ENCODE measurements around the gene OPN5. TPM values are rescaled to one million over a fixed set of nuclear protein-coding genes. Genes with fewer than 3 reads are reported as not detected.
A peak's percentile ranks its signal among the peaks of the same experiment; 100 is the strongest.

OPN5 gene
- total RNA-seq, 1 donor: under 0.01 TPM

- no peak for DNase-seq (ENCODE audit: low read depth)
- no peak for TF ChIP-seq CTCF (IDR thresholded peaks at IDR 0.05; ENCODE audit: insufficient read depth, low read length)
- H3K4me3 ChIP-seq (ENCODE audit: low read depth, low read length): no peak overlapping the region
Measured at GRCh38 chr6:47785182-47785581, 3.4 kb downstream of the OPN5 start.

- DNase-seq (ENCODE audit: low read depth): peak; percentile 70
- TF ChIP-seq CTCF (IDR thresholded peaks at IDR 0.05; ENCODE audit: insufficient read depth, low read length): peak; percentile 87
- peak overlapping the region; percentile 45 for H3K4me3 ChIP-seq (ENCODE audit: low read depth, low read length)
Measured at GRCh38 chr6:47787620-47788497, 6.0 kb downstream of the OPN5 start.

- no peak for TF ChIP-seq CTCF (IDR thresholded peaks at IDR 0.05; ENCODE audit: insufficient read depth, low read length)
- DNase-seq (ENCODE audit: low read depth): no peak
- no peak overlapping the region for H3K4me3 ChIP-seq (ENCODE audit: low read depth, low read length)
Measured at GRCh38 chr6:47788498-47788884, 6.7 kb downstream of the OPN5 start.

- no peak for TF ChIP-seq CTCF (IDR thresholded peaks at IDR 0.05; ENCODE audit: insufficient read depth, low read length)
- DNase-seq (ENCODE audit: low read depth): no peak
- H3K4me3 ChIP-seq (ENCODE audit: low read depth, low read length): no peak overlapping the region
Measured at GRCh38 chr6:47789553-47789952, 7.7 kb downstream of the OPN5 start.

GRCh38 chr6:47792216-47792733, 10.4 kb downstream of the OPN5 start:
- no peak for DNase-seq (ENCODE audit: low read depth)
- no peak overlapping the region for H3K4me3 ChIP-seq (ENCODE audit: low read depth, low read length)
- TF ChIP-seq CTCF (IDR thresholded peaks at IDR 0.05; ENCODE audit: insufficient read depth, low read length): no peak

- no peak overlapping the region for H3K4me3 ChIP-seq (ENCODE audit: low read depth, low read length)
- no peak for TF ChIP-seq CTCF (IDR thresholded peaks at IDR 0.05; ENCODE audit: insufficient read depth, low read length)
- DNase-seq (ENCODE audit: low read depth): no peak
Measured at GRCh38 chr6:47794577-47795135, 12.8 kb downstream of the OPN5 start.

Data from fibroblast of the aortic adventitia (primary cell).